ENCODE results near the gene TMEM8B. TPM values are rescaled to one million over a fixed set of nuclear protein-coding genes. Genes with fewer than 3 reads are reported as not detected.

Gene TMEM8B
- total and polyA plus RNA-seq, 2 of the 8 experiments (the other 6 are each of a cell fraction or from before 2014, with no cell fraction given): 7.5 to 10.4 TPM

DNA sequence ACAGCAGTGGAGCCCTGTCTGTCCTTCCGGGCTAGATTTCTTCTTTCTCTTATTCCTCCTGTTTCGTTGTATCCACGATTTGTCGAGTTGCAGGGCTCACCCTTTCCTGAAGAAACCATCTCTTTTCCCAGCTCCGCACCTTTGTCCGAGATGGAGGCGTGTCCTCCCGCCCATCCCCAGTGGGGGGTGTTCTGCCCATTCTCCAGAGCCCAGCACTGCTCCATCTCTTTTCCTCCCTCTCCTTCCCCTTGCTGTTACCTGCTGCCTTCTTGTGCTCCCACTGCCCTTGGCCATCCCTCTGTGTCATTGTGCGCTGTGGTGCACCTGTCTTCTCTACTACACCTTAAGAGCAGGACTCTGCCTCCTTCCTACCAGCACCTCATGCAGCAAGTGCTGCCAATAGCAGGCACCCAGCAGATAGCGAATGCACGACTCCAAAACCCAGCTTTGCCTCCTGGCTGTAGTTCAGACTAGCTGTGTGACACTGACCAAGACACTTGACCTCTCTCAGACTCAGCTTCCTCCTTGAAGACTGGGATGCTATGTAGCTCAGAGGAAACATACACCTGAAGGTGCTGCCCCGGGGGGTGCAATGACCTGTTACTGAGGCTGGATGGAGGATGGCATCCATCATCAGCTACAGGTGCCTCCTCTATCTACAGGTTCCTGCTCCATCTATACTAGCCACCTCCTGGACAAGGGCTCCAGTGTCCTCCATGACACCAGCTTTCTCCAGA, 32.3 kb downstream of the TMEM8B start:
- Histone ChIP-seq H2AK5ac (ENCODE audit: low read depth, low read length) (no peak overlapping the region), H3K9me3 (ENCODE audit: insufficient read depth in 2 of 2, low read depth in 1 of 2, low read length in 1 of 2) (no peaks in the 10 kb centered on the region), H2BK20ac (ENCODE audit: low read length) (no peak overlapping the region), H4K5ac (ENCODE audit: insufficient read length, low read depth, low read length) (no peak overlapping the region), H3K18ac (ENCODE audit: extremely low read depth, low read length) (no peak overlapping the region), H3K23ac (ENCODE audit: insufficient read length) (no peak overlapping the region), H2BK120ac (replicated peaks; ENCODE audit: low read depth, low read length) (no peak overlapping the region), H3K4me2 (ENCODE audit: insufficient read depth in 1 of 2, low read depth in 2 of 2, low read length in 2 of 2) (no peak overlapping the region), H3K4me1 (replicated peaks in 1 of 4; ENCODE audit: control insufficient read depth in 3 of 4, insufficient read depth in 4 of 4, low read length in 3 of 4) (no peaks in the 10 kb centered on the region), H2BK15ac (ENCODE audit: low read length) (no peak overlapping the region; the same call in 1 of the 2 replicates), H3K79me2 (ENCODE audit: control insufficient read depth in 1 of 2, insufficient read depth in 2 of 2, low read length in 2 of 2) (no peaks in the 10 kb centered on the region), H2AFZ (ENCODE audit: low read length) (no peak overlapping the region), H3K36me3 (ENCODE audit: control insufficient read depth in 2 of 4, insufficient read depth in 4 of 4, low read length in 3 of 4) (no peaks in the 10 kb centered on the region), H3K4me3 (ENCODE audit: extremely low read depth in 1 of 4, insufficient read depth in 2 of 4, low read depth in 3 of 4, low read length in 4 of 4) (no peak overlapping the region), H3K27ac (ENCODE audit: low read depth, low read length) (no peak overlapping the region), H2BK12ac (ENCODE audit: low read depth, low read length) (no peak overlapping the region), H3K23me2 (ENCODE audit: low read depth, low read length) (no peaks in the 10 kb centered on the region; the same call in 1 of the 2 replicates), H4K20me1 (replicated peaks in 1 of 2; ENCODE audit: control insufficient read depth in 1 of 2, insufficient read depth in 2 of 2, low read length in 2 of 2) (peaks cover 0 to 2% of the 10 kb centered on the region in 2 experiments), H3K9ac (replicated peaks in 1 of 4; ENCODE audit: extremely low read depth in 1 of 4, low read depth in 3 of 4, low read length in 3 of 4) (no peak overlapping the region), H3K79me1 (ENCODE audit: low read depth, low read length) (no peaks in the 10 kb centered on the region), H3K4ac (replicated peaks; ENCODE audit: insufficient read length, low read depth, low read length) (no peak overlapping the region), H3K56ac (replicated peaks; ENCODE audit: insufficient read length, low read depth, low read length) (no peak overlapping the region), H3K27me3 (replicated peaks in 1 of 4; ENCODE audit: control insufficient read depth in 3 of 4, extremely low read depth in 1 of 4, insufficient read depth in 3 of 4, low read length in 3 of 4) (peaks cover 0 to 2% (median 0%) of the 10 kb centered on the region in 4 experiments; a peak in 1 of 7 replicates), H3K14ac (ENCODE audit: insufficient read length) (no peak overlapping the region), H2BK5ac (ENCODE audit: low read depth, low read length) (no peak overlapping the region), H4K91ac (replicated peaks; ENCODE audit: insufficient read length, low read length) (no peak overlapping the region), H4K8ac (ENCODE audit: extremely low read depth, insufficient read depth, low read length) (no peak overlapping the region)
- TF ChIP-seq POLR2A (IDR thresholded peaks at IDR 0.05; ENCODE audit: control extremely low read depth in 1 of 2, low read depth in 2 of 2, low read length in 2 of 2) (no peak), PHF8 (conservative IDR thresholded peaks at IDR 0.05; ENCODE audit: low read depth, low read length) (no peak), ASH2L (IDR thresholded peaks at IDR 0.05; ENCODE audit: low read length) (no peak), FOSL1 (IDR thresholded peaks at IDR 0.05; ENCODE audit: insufficient read depth, low read depth, low read length) (no peak), TEAD4 (IDR thresholded peaks at IDR 0.05; ENCODE audit: low read depth, low read length) (no peak), RBBP5 (IDR thresholded peaks at IDR 0.05; ENCODE audit: borderline replicate concordance, low read depth, low read length) (no peak)
- TF ChIP-seq, protein P1, sequence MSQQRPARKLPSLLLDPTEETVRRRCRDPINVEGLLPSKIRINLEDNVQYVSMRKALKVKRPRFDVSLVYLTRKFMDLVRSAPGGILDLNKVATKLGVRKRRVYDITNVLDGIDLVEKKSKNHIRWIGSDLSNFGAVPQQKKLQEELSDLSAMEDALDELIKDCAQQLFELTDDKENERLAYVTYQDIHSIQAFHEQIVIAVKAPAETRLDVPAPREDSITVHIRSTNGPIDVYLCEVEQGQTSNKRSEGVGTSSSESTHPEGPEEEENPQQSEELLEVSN (IDR thresholded peaks at IDR 0.05): no peak
- 79% methylated on average over 12 of the region's 12 CpGs; no CpG with 5 or more reads in 1 of the 2 experiments for WGBS, 2 experiments (ENCODE audit: extremely low coverage in 1 of 2, insufficient coverage in 1 of 2, insufficient read length in 1 of 2, insufficient replicate concordance in 2 of 2, low coverage in 1 of 2, low lambda C conversion rate in 2 of 2, missing lambda C conversion rate in 1 of 2)
- no peak for FAIRE-seq
- POLR2A ChIA-PET (ENCODE audit: partially characterized antibody): interaction anchor here (0.6 to 7.4 kb wide), 5 partner anchors 10 to 82 kb away, joined by 3 to 43 read pairs (median 5); partner anchors contain the start of genes OR13J1 and SPAG8
- CTCF ChIA-PET (ENCODE audit: partially characterized antibody): interaction anchor here (0.9 to 5.3 kb wide), 9 partner anchors 17 to 93 kb away, joined by 3 to 25 read pairs (median 4); no protein-coding TSS in a partner anchor
- peak in 1 of 2 experiments; percentile 43 for DNase-seq (ENCODE audit: low read depth in 1 of 2, low spot score in 2 of 2)
